AG09309 (cell line): ENCODE measurements around the gene NMD3.

Experiments
- DNase-seq: peaks from one replicate; pipeline ENCODE4 v3.0.0-alpha.2; 2010; ENCODE audit warnings: low read depth
- H3K4me3 ChIP-seq: 2 replicates; pipeline ENCODE4 v1.5.1; 2011; ENCODE audit warnings: mild to moderate bottlenecking, low read depth, low read length, moderate library complexity; ENCODE audit not compliant: control insufficient read depth
- TF ChIP-seq, protein P1 (sequence below): IDR thresholded peaks from 2 replicates; pipeline ENCODE4 v1.5.1; 2011; ENCODE audit warnings: mild to moderate bottlenecking, low read depth, low read length, inconsistent platforms; ENCODE audit not compliant: insufficient read depth, control insufficient read depth; ENCODE audit errors: missing control alignments

Gene NMD3

DNA sequence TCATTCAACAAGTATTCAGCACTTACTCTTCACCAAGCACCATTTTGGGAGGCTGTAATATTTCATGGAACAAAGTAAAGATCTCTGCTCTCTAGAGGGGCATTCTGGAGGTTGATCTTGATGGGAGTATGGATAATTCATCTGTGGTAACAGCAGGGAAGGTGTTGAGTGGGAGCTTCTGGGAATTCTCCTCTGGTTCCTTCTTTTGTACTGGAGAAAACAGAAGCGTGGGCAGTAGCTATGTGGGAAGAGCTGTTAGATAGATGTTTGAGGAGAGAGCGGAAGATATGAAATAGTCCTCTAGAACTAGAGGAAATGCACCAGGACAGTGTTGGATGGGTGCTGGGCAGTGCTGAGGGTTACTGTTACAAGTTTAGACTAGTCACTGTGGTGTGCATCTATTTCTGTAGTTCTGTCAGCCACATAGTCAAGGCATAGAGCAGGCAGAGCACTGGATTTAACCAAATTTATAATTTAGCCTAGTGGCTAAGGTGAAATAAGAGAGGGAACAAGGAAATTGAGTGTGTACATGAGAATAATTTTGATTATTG is 9.6 kb downstream of the NMD3 start:
- H3K4me3 ChIP-seq = no peak overlapping the region
- TF ChIP-seq, protein P1, sequence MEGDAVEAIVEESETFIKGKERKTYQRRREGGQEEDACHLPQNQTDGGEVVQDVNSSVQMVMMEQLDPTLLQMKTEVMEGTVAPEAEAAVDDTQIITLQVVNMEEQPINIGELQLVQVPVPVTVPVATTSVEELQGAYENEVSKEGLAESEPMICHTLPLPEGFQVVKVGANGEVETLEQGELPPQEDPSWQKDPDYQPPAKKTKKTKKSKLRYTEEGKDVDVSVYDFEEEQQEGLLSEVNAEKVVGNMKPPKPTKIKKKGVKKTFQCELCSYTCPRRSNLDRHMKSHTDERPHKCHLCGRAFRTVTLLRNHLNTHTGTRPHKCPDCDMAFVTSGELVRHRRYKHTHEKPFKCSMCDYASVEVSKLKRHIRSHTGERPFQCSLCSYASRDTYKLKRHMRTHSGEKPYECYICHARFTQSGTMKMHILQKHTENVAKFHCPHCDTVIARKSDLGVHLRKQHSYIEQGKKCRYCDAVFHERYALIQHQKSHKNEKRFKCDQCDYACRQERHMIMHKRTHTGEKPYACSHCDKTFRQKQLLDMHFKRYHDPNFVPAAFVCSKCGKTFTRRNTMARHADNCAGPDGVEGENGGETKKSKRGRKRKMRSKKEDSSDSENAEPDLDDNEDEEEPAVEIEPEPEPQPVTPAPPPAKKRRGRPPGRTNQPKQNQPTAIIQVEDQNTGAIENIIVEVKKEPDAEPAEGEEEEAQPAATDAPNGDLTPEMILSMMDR = no peak
- DNase-seq = no peak

DNA sequence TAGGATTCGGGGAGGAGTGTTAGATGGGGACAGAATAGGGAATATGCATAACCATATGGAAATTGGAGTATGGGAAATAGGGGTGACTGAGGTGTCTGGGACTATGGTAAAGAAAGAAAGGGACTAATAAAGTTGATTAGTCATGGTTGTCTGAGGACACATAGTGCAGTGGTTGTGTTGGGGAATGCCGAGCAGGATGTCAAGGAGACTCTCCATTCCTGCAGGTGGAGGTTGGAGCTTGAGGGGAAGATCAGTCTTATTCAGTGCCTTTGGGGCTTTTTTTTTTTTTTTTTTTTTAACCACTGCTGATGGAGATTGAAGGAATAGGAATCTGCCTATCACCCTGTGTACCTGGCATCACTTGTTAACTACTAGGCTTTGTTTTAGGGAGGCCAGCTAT is 10.8 kb downstream of the NMD3 start:
- no peak for DNase-seq
- TF ChIP-seq, protein P1 = no peak
- no peak overlapping the region for H3K4me3 ChIP-seq

DNA sequence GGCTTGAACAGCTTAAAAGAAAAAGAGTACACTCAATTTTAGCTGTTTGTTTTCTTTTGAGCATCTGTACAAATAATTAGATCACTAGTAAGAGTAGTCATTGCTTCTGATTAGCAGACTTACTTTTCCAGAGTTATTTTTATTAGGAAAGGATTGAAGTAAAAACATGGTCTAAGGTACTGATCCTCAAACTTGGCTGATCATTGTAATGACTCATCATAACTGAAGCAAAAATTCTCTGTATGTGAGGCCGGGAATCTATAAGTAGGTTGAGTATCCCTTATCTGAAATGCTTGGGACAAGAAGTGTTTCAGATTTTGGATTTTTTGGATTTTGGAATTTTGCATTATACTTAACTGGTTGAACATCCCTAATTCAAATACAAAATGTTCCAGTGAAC is 12.4 kb downstream of the NMD3 start:
- TF ChIP-seq, protein P1 = no peak
- no peak overlapping the region for H3K4me3 ChIP-seq
- DNase-seq = no peak

DNA sequence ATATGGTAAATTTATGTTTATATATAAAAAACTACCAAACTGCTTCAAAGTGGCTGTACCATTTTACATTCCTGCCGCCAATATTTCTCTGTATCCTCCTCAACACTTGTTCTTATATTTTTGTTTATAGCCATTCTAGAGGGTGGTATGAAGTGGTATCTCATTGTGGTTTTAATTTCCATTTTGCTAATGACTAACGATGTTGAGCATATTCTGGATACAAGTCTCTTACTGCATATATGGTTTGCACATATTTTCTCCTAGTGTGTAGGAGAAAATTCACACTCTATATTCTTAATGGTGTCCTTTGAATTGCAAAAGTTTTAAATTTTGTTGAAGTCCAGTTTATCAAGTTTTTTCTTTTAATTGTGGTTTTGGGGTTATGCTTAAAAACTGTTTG is 15.1 kb downstream of the NMD3 start:
- H3K4me3 ChIP-seq = no peak overlapping the region
- TF ChIP-seq, protein P1 = no peak
- DNase-seq = no peak

DNA sequence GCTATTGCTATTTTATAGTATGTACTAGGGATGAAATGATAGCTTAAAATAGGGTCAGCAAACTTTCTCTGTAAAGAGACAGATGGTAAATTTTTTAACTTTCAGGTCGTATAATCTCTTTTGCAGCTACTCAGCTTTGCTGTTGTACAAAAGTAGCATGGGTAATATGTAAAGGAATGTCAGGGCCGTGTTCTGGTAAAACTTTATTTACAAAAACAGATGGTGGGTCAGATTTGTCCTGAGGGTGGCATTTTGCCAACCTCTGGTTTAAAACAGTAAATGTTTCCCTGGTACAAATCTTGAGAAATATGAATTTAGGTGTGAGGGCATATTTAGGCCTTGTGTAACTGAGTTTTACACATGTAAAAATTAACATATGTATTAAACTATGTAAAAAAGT is 18.6 kb downstream of the NMD3 start:
- TF ChIP-seq, protein P1 = no peak
- DNase-seq = no peak
- H3K4me3 ChIP-seq = no peak overlapping the region

DNA sequence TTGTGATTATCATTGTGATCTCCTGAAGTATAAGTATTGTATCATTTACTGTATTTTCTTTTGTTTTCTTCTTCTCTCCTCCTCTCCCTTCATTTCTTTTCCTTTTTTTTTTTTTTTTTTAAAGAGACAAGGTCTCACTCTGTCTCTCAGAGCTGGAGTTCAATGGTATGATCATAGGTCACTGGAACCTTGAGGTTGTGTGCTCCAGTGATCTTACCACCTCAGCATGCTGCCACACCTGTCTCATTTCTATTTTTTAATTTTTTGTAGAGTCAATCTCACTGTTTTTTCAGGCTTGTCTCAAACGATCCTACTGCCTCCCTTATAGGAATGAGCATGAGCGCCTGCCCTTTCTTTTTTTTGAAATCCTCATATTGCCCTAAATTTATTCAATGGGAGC is 23.4 kb downstream of the NMD3 start:
- DNase-seq = no peak
- H3K4me3 ChIP-seq = no peak overlapping the region
- TF ChIP-seq, protein P1 = no peak

DNA sequence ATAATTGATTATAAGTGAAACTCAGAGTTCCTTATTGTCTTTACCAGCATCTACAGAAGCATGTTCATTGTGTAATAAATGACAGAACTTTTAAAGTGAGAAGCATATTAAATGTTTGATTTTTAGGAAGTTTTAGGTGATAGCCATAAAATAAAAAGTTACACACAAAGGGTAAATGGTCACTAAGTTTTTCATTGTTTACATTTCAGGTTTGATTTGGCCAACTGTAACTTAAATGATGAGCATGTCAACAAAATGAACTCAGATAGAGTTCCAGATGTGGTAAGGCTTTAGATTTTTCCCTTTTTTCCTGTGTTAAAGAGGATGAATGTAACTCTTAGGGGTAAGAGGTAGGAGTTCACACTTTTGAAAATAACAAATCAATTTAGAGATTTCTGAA is 25.9 kb downstream of the NMD3 start:
- DNase-seq = no peak
- H3K4me3 ChIP-seq = no peak overlapping the region
- TF ChIP-seq, protein P1 = no peak
